ENCODE measurements around the gene IL33. TPM values are rescaled to one million over a fixed set of nuclear protein-coding genes. Genes with fewer than 3 reads are reported as not detected.

IL33 gene
- total RNA-seq, 1 donor from 2014 or later: 5.4 TPM

DNA sequence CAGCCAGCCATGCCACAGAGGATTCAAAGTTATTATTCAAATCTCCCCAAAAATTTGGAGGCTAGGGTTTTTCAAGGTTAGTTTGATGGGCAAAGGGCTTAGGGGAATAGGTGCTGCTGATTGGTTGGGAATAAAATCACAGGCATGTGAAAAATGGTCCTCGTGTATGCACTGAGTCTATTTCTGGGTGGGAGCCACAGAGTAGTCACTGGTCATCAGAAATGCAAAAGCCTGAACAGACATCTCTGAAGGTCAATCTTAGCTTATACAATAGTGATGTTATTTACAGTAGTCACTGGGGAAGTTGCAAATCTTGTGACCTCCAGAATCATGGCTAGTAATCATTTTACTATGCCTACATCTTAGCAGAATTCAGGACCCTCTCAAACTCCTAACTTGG is 1.3 kb downstream of the IL33 start:
- no peak for DNase-seq (ENCODE audit: low spot score in 2 of 2, unreplicated experiment in 2 of 2)

GRCh38 chr9:6218099-6218502 is 2.5 kb downstream of the IL33 start:
- Mint-ChIP-seq H3K36me3 (no peaks in the 10 kb centered on the region), H3K27me3 (ENCODE audit: low read depth) (no peaks in the 10 kb centered on the region), H3K4me1 (peaks cover 55% of the 10 kb centered on the region), H3K27ac (peak overlapping the region; percentile 74), H3K9me3 (no peaks in the 10 kb centered on the region), H3K4me3 (no peak overlapping the region)
- no peak for DNase-seq (ENCODE audit: low spot score in 2 of 2, unreplicated experiment in 2 of 2)
- no peak for TF ChIP-seq CTCF (IDR thresholded peaks at IDR 0.05; ENCODE audit: unreplicated experiment)

More for the DNA sequence above, 1.3 kb downstream of the IL33 start:
- no peak for TF ChIP-seq CTCF (IDR thresholded peaks at IDR 0.05; ENCODE audit: unreplicated experiment)
- Mint-ChIP-seq H3K4me3 (no peak overlapping the region), H3K27me3 (ENCODE audit: low read depth) (no peaks in the 10 kb centered on the region), H3K4me1 (peaks cover 56% of the 10 kb centered on the region), H3K36me3 (no peaks in the 10 kb centered on the region), H3K9me3 (no peaks in the 10 kb centered on the region), H3K27ac (no peak overlapping the region)

GRCh38 chr9:6219040-6219439 is 3.4 kb downstream of the IL33 start:
- TF ChIP-seq CTCF (IDR thresholded peaks at IDR 0.05; ENCODE audit: unreplicated experiment): no peak
- no peak overlapping the region for H3K27ac Mint-ChIP-seq
- H3K9me3 Mint-ChIP-seq: no peaks in the 10 kb centered on the region
- H3K4me1 Mint-ChIP-seq: peaks cover 49% of the 10 kb centered on the region
- no peak overlapping the region for H3K4me3 Mint-ChIP-seq
- DNase-seq (ENCODE audit: low spot score in 2 of 2, unreplicated experiment in 2 of 2): no peak
- no peaks in the 10 kb centered on the region for H3K27me3 Mint-ChIP-seq (ENCODE audit: low read depth)
- no peaks in the 10 kb centered on the region for H3K36me3 Mint-ChIP-seq

DNA sequence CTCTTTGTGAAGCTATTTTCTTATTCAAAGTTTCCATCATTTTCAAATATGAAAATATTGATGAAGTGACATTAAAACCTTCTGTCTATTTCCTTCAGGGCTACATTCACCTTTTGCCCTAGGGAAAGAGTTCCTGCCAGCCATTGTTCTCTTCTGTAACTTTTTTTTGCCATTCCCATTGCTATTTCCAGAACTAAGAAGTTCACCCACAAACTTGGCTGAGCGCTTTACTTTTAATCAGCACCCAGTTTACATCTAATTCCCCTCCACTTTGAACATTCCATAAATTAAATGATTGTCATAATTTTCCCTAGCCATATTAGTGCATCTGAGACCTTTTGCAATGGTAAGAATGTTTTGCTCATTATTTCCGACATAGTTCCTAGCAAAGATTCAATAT is 4.4 kb downstream of the IL33 start:
- Mint-ChIP-seq H3K4me3 (no peak overlapping the region), H3K36me3 (no peaks in the 10 kb centered on the region), H3K4me1 (peaks cover 41% of the 10 kb centered on the region), H3K9me3 (no peaks in the 10 kb centered on the region), H3K27me3 (ENCODE audit: low read depth) (no peaks in the 10 kb centered on the region), H3K27ac (no peak overlapping the region)
- no peak for TF ChIP-seq CTCF (IDR thresholded peaks at IDR 0.05; ENCODE audit: unreplicated experiment)
- no peak for DNase-seq (ENCODE audit: low spot score in 2 of 2, unreplicated experiment in 2 of 2)

DNA sequence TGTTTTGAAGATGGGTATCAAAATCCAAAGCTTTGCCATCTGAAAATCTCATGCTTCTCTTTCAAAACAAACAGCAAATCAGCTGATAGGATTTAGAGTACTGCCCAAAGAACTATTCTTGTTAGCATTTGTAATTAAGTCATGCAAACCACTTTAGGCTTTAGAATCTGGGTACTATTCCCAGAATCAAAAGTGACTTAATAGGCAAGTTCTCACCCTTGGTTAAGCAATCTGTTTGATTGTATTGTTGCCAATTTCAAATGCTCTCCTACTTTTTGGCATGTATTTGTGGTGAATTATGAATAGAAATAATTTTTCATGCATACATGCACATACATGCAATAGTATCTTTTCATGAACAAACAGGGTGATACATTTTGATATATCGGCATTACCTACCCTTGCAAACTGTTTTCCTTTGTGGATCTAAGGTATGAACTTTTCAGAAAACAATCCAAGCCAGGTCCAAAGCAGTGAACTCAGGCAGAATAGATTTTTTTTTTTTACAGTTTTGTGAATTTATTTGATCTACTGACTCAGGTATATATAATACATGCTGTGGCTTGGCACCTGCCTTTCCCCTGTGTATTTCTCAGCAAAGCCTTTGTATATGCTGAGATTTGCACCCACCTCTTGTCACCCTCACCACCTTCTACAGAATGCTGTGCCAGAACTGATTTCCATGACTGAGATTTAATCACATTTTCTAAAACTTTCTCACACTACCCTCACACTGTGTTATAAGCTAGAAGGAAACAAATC is 9.0 kb downstream of the IL33 start:
- H3K9me3 Mint-ChIP-seq: no peaks in the 10 kb centered on the region
- DNase-seq (ENCODE audit: low spot score in 2 of 2, unreplicated experiment in 2 of 2): no peak
- no peak overlapping the region for H3K27ac Mint-ChIP-seq
- H3K27me3 Mint-ChIP-seq (ENCODE audit: low read depth): no peaks in the 10 kb centered on the region
- H3K4me3 Mint-ChIP-seq: no peak overlapping the region
- no peaks in the 10 kb centered on the region for H3K36me3 Mint-ChIP-seq
- H3K4me1 Mint-ChIP-seq: peaks cover 14% of the 10 kb centered on the region
- no peak for TF ChIP-seq CTCF (IDR thresholded peaks at IDR 0.05; ENCODE audit: unreplicated experiment)
